ENCODE results near the gene ZDHHC5. TPM values are rescaled to one million over a fixed set of nuclear protein-coding genes. Genes with fewer than 3 reads are reported as not detected.
"Not testable (repeated sequence)": the region's sequence is repeated elsewhere in the genome, so short reads cannot be mapped to it uniquely, and the experiment has no call there.

ZDHHC5 gene
- total RNA-seq, 1 experiment from 2014 or later, result 65.2 TPM

- Mint-ChIP-seq H3K4me3 (peak overlapping the region; percentile 100), H3K27ac (no peak overlapping the region), H3K27me3 (ENCODE audit: low read depth) (no peaks in the 10 kb centered on the region), H3K4me1 (peaks cover 13 to 22% of the 10 kb centered on the region in 2 experiments), H3K9me3 (peaks cover 10 to 12% of the 10 kb centered on the region in 2 experiments; a peak in 4 of 5 replicates), H3K36me3 (ENCODE audit: insufficient read depth in 1 of 3, low read depth in 3 of 3) (peaks cover 27 to 31% (median 27%) of the 10 kb centered on the region in 3 experiments)
- no peak for TF ChIP-seq CTCF (conservative IDR thresholded peaks at IDR 0.05)
- Histone ChIP-seq H2BK20ac (ENCODE audit: low read depth, low read length, poor library complexity, severe bottlenecking) (no peak overlapping the region), H3K9ac (ENCODE audit: extremely low read depth, insufficient read length, low read length) (no peak overlapping the region), H3K14ac (ENCODE audit: insufficient read depth, low read length) (no peak overlapping the region), H4K91ac (ENCODE audit: insufficient read length, low read depth, low read length) (no peak overlapping the region), H2BK15ac (ENCODE audit: low read depth, low read length) (no peak overlapping the region), H3K27me3 (ENCODE audit: insufficient read depth, low read length) (no peaks in the 10 kb centered on the region), H3T11ph (ENCODE audit: low read length) (no peak overlapping the region), H3K4me1 (ENCODE audit: insufficient read depth, low read length) (no peaks in the 10 kb centered on the region), H3K79me1 (ENCODE audit: insufficient read depth, low read depth, low read length, poor library complexity, severe bottlenecking) (no peaks in the 10 kb centered on the region), H3K23ac (ENCODE audit: insufficient read length, low read depth, low read length) (no peak overlapping the region), H2AK5ac (ENCODE audit: insufficient read length, low read length) (no peak overlapping the region), H3K23me2 (ENCODE audit: insufficient read length, low read depth, low read length, poor library complexity, severe bottlenecking) (no peaks in the 10 kb centered on the region), H3K4me2 (ENCODE audit: insufficient read depth, insufficient read length, low read length) (peak overlapping the region; percentile 74), H2BK120ac (ENCODE audit: low read depth, low read length, poor library complexity, severe bottlenecking) (no peak overlapping the region), H3K79me2 (ENCODE audit: insufficient read depth, low read length) (peaks cover 21% of the 10 kb centered on the region; the same call in 1 of the 2 replicates), H2BK12ac (ENCODE audit: insufficient read length, low read depth, low read length) (no peak overlapping the region), H4K20me1 (ENCODE audit: control insufficient read depth, insufficient read depth, insufficient read length) (no peaks in the 10 kb centered on the region), H3K18ac (ENCODE audit: insufficient read length, low read depth, low read length) (no peak overlapping the region), H4K5ac (ENCODE audit: insufficient read length, low read depth, low read length) (no peak overlapping the region), H2AFZ (ENCODE audit: low read length) (no peak overlapping the region), H3K56ac (ENCODE audit: insufficient read length, low read depth, low read length) (no peak overlapping the region), H2BK5ac (ENCODE audit: insufficient read length, low read length) (no peak overlapping the region), H3K27ac (ENCODE audit: insufficient read length, low read depth, low read length) (no peak overlapping the region), H3K4ac (ENCODE audit: low read depth, low read length) (no peak overlapping the region), H3K9me3 (ENCODE audit: control insufficient read depth, low read depth, low read length) (no peaks in the 10 kb centered on the region), H4K8ac (replicated peaks; ENCODE audit: insufficient read length, low read depth, low read length) (no peak overlapping the region)
- WGBS (ENCODE audit: extremely low coverage, insufficient read length, low lambda C conversion rate), result no CpG with 5 or more reads among the region's 2 CpGs
- no peak for DNase-seq
These were observed 45.9 kb downstream of the ZDHHC5 start for GRCh38 chr11:57713835-57714234.

DNA sequence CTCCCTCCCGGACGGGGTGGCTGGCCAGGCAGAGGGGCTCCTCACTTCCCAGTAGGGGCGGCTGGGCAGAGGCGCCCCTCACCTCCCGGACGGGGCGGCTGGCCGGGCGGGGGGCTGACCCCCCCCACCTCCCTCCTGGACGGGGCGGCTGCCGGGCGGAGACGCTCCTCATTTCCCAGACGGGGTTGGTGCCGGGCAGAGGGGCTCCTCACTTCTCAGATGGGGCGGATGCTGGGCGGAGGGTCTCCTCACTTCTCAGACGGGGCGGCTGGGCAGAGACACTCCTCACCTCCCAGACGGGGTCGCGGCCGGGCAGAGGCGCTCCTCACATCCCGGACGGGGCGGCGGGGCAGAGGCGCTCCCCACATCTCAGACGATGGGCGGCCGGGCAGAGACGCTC lies 48.8 kb downstream of the ZDHHC5 start:
- not testable (repeated sequence) for H3K9ac ChIP-seq (ENCODE audit: extremely low read depth, insufficient read length, low read length); H3K4me2 ChIP-seq (ENCODE audit: insufficient read depth, insufficient read length, low read length); H3K23ac ChIP-seq (ENCODE audit: insufficient read length, low read depth, low read length); H3K27ac ChIP-seq (ENCODE audit: insufficient read length, low read depth, low read length); H2BK15ac ChIP-seq (ENCODE audit: low read depth, low read length); H3K4me1 ChIP-seq (ENCODE audit: insufficient read depth, low read length); H3T11ph ChIP-seq (ENCODE audit: low read length); H4K91ac ChIP-seq (ENCODE audit: insufficient read length, low read depth, low read length); H3K79me1 ChIP-seq (ENCODE audit: insufficient read depth, low read depth, low read length, poor library complexity, severe bottlenecking); H3K56ac ChIP-seq (ENCODE audit: insufficient read length, low read depth, low read length); H4K20me1 ChIP-seq (ENCODE audit: control insufficient read depth, insufficient read depth, insufficient read length); H4K8ac ChIP-seq (replicated peaks; ENCODE audit: insufficient read length, low read depth, low read length); H3K18ac ChIP-seq (ENCODE audit: insufficient read length, low read depth, low read length); H4K5ac ChIP-seq (ENCODE audit: insufficient read length, low read depth, low read length); H2BK12ac ChIP-seq (ENCODE audit: insufficient read length, low read depth, low read length); H2BK5ac ChIP-seq (ENCODE audit: insufficient read length, low read length); H3K23me2 ChIP-seq (ENCODE audit: insufficient read length, low read depth, low read length, poor library complexity, severe bottlenecking); H2AK5ac ChIP-seq (ENCODE audit: insufficient read length, low read length); H3K14ac ChIP-seq (ENCODE audit: insufficient read depth, low read length); H3K27me3 ChIP-seq (ENCODE audit: insufficient read depth, low read length); H3K9me3 ChIP-seq (ENCODE audit: control insufficient read depth, low read depth, low read length); H2AFZ ChIP-seq (ENCODE audit: low read length); H3K27ac Mint-ChIP-seq; H3K4ac ChIP-seq (ENCODE audit: low read depth, low read length); H3K4me3 Mint-ChIP-seq; H2BK120ac ChIP-seq (ENCODE audit: low read depth, low read length, poor library complexity, severe bottlenecking); H2BK20ac ChIP-seq (ENCODE audit: low read depth, low read length, poor library complexity, severe bottlenecking); H3K27me3 Mint-ChIP-seq (ENCODE audit: low read depth); DNase-seq
- Mint-ChIP-seq H3K36me3 (ENCODE audit: insufficient read depth in 1 of 3, low read depth in 3 of 3) (peaks cover 28 to 35% (median 35%) of the 10 kb centered on the region in 3 experiments), H3K9me3 (peaks cover 10 to 12% of the 10 kb centered on the region in 2 experiments; a peak in 4 of 5 replicates), H3K4me1 (peaks cover 10 to 13% of the 10 kb centered on the region in 2 experiments)
- peaks cover 24% of the 10 kb centered on the region; the same call in 1 of the 2 replicates for H3K79me2 ChIP-seq (ENCODE audit: insufficient read depth, low read length)
- WGBS (ENCODE audit: extremely low coverage, insufficient read length, low lambda C conversion rate), result no CpG with 5 or more reads among the region's 34 CpGs

All from H9 (cell line).